DMS114 treated with DMSO at 0.1 percent for 48 hours (cell line): ENCODE results near the gene C11orf54.
"Not testable (repeated sequence)": the region's sequence is repeated elsewhere in the genome, so short reads cannot be mapped to it uniquely, and the experiment has no call there.

Source experiments
- DNase-seq: peaks from one replicate; lab custom pipeline; 2025; ENCODE audit not compliant: unreplicated experiment; lab: John Stamatoyannopoulos, UW

The C11orf54 gene

DNA sequence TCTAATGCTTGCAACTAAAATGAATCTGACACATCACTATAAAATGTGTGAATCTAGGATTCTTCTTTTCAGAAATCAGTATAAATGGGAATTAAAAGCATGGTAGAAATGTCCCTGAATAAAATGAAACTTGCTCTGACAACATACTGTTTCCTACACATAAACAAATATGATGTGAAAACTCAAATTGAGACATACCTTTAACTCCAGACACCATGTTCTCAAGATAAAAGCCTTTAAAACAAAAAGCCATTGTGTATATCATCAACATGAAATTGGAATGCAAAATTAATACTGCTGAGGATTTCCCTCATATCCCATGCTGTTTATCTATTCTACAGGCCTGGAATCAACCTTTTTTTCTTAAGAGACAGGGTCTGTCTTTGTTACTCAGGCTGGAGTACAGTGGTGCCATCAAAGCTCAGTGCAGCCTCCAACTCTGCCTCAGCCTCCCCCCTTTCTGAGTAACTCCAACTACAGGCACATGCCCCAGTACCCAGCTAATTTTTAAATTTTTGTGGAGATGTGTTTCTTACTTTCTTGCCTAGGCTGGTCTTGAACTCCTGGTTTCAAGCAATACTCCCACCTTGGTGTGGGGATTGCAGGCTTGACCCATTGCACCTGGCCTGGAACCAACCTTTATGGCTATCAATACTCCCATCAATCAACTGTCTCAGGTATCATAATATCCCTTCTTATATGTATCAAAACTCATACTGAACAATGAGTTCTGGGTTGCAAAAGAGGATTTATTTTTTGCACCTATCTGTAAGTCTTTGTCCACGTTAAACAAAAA is 6.8 kb upstream of the C11orf54 start:
- DNase-seq: no peak

- no peak for DNase-seq
Measured at GRCh38 chr11:93735627-93736026, 5.8 kb upstream of the C11orf54 start.

- no peak for DNase-seq
Measured at GRCh38 chr11:93736129-93736528, 5.3 kb upstream of the C11orf54 start.

GRCh38 chr11:93737904-93738612 is 3.4 kb upstream of the C11orf54 start:
- DNase-seq: no peak

GRCh38 chr11:93738647-93739081 is 2.8 kb upstream of the C11orf54 start:
- DNase-seq: no peak

GRCh38 chr11:93740031-93740729 is 1.3 kb upstream of the C11orf54 start:
- DNase-seq: no peak

DNA sequence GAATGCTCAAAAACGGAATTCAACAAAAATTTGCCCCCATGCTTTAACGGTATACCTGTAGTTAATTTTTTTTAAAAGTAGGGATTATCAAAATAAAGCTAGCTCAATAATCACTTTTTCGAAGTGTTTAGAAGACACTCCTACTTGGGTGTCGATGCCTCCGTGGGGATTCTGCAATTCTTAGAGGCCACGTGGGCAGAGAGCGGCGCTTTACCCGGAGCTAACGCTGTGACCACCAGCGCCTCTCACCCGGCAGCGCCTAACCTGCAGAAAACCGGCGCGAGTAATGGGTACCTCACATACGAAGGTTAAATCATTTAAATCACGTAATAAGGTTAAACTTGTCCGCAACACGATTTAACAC is 760 bp upstream of the C11orf54 start:
- peak; percentile 44 for DNase-seq

- DNase-seq: no peak
Measured at GRCh38 chr11:93741882-93742226, 382 bp downstream of the C11orf54 start.

- DNase-seq: no peak
Measured at GRCh38 chr11:93743291-93743690, 1.8 kb downstream of the C11orf54 start.

- no peak for DNase-seq
Measured at GRCh38 chr11:93744669-93745004, 3.2 kb downstream of the C11orf54 start.

DNA sequence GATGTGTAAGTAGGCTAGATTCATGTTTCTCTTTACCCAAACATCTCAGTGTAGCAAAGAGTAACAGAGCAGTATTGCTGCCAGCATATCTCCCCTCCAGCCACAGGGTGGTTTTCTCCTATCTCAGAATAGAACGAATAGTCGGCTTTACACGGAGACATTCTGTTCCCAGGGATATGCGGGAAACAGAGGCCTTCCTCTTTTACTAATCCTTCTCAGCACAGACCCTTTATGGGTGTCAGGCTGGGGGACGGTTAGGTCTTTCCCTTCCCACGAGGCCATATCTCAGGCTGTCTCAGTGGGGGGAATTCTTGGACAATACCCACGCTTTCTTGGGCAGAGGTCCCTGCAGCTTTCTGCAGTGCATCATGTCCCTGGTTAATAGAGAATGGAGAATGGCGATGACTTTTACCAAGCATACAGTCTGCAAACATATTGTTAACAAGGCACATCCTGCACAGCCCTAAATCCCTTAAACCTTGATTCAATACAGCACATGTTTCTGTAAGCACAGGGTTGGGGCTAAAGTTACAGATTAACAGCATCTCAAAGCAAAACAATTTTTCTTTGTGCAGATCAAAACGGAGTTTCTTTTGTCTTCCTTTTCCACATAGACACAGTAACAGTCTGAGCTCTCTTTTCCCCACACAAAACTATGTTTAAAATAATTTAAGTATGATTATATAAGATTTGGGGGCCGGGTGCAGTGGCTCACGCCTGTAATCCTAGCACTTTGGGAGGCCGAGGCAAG is 3.7 kb downstream of the C11orf54 start:
- not testable (repeated sequence) for DNase-seq

DNA sequence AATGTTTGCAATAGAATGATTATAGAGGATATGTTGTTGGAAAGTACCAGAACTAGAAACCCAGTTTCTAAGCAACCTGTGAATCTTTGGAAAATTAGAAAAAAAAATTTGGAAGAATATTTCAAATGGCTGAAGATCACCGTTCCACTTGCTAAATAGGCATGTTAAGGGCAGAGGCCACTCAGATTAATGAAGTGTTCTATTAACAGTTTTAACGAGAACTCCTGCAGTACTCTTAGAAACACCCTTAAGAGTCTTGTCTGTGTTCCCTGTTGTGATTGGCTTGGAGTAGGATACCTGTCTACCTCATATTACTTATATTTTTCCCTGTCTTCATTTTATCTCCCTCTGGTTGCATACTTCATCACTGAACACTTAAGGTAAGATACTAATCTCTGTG is 4.6 kb downstream of the C11orf54 start:
- DNase-seq: no peak

GRCh38 chr11:93747122-93747521 is 5.7 kb downstream of the C11orf54 start:
- no peak for DNase-seq

DNA sequence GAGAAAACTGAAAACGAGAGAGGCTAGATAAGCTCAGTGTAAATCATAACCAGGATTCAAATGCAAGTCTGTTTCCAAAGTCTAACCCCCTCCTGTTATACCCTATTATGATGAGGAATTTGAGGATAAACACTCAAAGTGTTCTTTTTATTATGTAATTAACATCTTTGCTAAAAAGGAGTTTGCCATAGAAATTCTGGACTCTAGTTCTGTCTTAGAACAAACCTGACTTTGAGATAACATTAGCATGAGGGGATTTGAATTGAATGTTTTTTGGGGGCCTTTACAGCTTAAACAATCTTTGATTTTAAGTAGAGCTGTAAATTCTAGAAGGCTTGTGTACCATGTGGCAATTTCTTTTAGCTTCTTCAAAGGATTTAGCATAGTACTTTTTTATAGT is 9.5 kb downstream of the C11orf54 start:
- no peak for DNase-seq

- DNase-seq: no peak
Measured at GRCh38 chr11:93753241-93753640, 11.8 kb downstream of the C11orf54 start.

- no peak for DNase-seq
Measured at GRCh38 chr11:93756748-93757147, 15.3 kb downstream of the C11orf54 start.

DNA sequence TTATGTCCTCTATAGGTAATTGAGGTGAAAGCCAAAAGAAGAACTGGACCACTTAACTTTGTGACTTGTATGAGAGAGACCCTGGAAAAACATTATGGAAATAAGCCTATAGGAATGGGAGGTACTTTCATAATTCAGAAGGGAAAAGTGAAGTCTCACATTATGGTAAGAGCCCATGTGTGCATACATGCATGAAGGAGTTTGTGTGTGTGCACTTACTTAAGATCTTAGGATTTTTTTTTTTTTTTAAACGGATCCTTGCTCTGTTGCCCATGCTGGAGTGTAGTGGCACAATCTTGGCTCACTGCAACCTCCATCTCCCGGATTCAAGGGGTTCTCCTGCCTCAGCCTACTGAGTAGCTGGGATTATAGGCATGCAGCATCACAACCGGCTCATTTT is 15.8 kb downstream of the C11orf54 start:
- DNase-seq: no peak

- no peak for DNase-seq
Measured at GRCh38 chr11:93757924-93758865, 16.7 kb downstream of the C11orf54 start.

GRCh38 chr11:93759123-93759522 is 17.7 kb downstream of the C11orf54 start:
- not testable (repeated sequence) for DNase-seq

GRCh38 chr11:93761910-93762309 is 20.4 kb downstream of the C11orf54 start:
- no peak for DNase-seq
